Activated T-cell treated with anti-CD3 and anti-CD28 coated beads, Interleukin-2, amount 50 U/mL, for 72 hours (primary cell): ENCODE results near the gene EPYC. TPM values are rescaled to one million over a fixed set of nuclear protein-coding genes. Genes with fewer than 3 reads are reported as not detected.

Experiments
- ATAC-seq, 2 donors: fragments of 150-1000 bp; cut with Tn5 transposase; replicated peaks in 1 of 2; 2 replicates each; pipeline ENCODE4 v1.10.0; 2021; ENCODE audit warnings: moderate library complexity in 2 of 2, mild to moderate bottlenecking in 1 of 2
- DNase-seq, 2 donors: peaks; one replicate each; pipeline ENCODE4 v3.0.0; 2021 to 2022; ENCODE audit warnings: mixed read lengths in 1 of 2
- H3K27ac Mint-ChIP-seq: one replicate; pipeline ENCODE4 v1.8.0; 2022; ENCODE audit warnings: mild to moderate bottlenecking, moderate library complexity, mixed read lengths
- H3K27me3 Mint-ChIP-seq: one replicate; pipeline ENCODE4 v1.8.0; 2022; ENCODE audit warnings: low read depth, mixed read lengths
- H3K36me3 Mint-ChIP-seq, 2 donors: one replicate each; pipeline ENCODE4 v1.8.0; 2022; ENCODE audit warnings: mixed read lengths in 2 of 2, mild to moderate bottlenecking in 1 of 2; ENCODE audit not compliant: insufficient read depth in 2 of 2
- H3K4me1 Mint-ChIP-seq: one replicate; pipeline ENCODE4 v1.8.0; 2022; ENCODE audit warnings: low read depth, mixed read lengths
- H3K4me3 Mint-ChIP-seq, 2 donors: one replicate each; pipeline ENCODE4 v1.8.0; 2022; ENCODE audit warnings: mild to moderate bottlenecking in 2 of 2, mixed read lengths in 2 of 2, moderate library complexity in 2 of 2
- H3K9me3 Mint-ChIP-seq, 2 donors: one replicate each; pipeline ENCODE4 v1.8.0; 2022; ENCODE audit warnings: mixed read lengths in 2 of 2
- total RNA-seq, 2 donors: library from RNA; stranded (reverse); gene quantifications; one replicate each; pipeline ENCODE4 v1.2.3, GENCODE V29; 2022

The EPYC gene
- total RNA-seq, 2 donors from 2014 or later, result not detected

- no peaks in the 10 kb centered on the region for H3K36me3 Mint-ChIP-seq
- no peak overlapping the region for H3K4me3 Mint-ChIP-seq
- DNase-seq, result no peak
- H3K27me3 Mint-ChIP-seq, result no peaks in the 10 kb centered on the region
- ATAC-seq, result no peak
- no peaks in the 10 kb centered on the region for H3K4me1 Mint-ChIP-seq
- H3K27ac Mint-ChIP-seq, result no peak overlapping the region
- H3K9me3 Mint-ChIP-seq, result no peaks in the 10 kb centered on the region
Observed at GRCh38 chr12:90963946-90964345, 40.8 kb downstream of the EPYC start.

- Mint-ChIP-seq H3K4me1 (no peaks in the 10 kb centered on the region), H3K27me3 (no peaks in the 10 kb centered on the region), H3K36me3 (no peaks in the 10 kb centered on the region), H3K27ac (no peak overlapping the region), H3K9me3 (no peaks in the 10 kb centered on the region), H3K4me3 (no peak overlapping the region)
- ATAC-seq (no peak), DNase-seq (no peak)
Observed at GRCh38 chr12:90961154-90961553, 43.6 kb downstream of the EPYC start.

- H3K27ac Mint-ChIP-seq, result no peak overlapping the region
- H3K9me3 Mint-ChIP-seq, result no peaks in the 10 kb centered on the region
- no peak overlapping the region for H3K4me3 Mint-ChIP-seq
- ATAC-seq (no peak), DNase-seq (peak in 1 of 2 donors; percentile 16)
- no peaks in the 10 kb centered on the region for H3K36me3 Mint-ChIP-seq
- no peaks in the 10 kb centered on the region for H3K27me3 Mint-ChIP-seq
- no peaks in the 10 kb centered on the region for H3K4me1 Mint-ChIP-seq
Observed at GRCh38 chr12:90959538-90960139, 45.1 kb downstream of the EPYC start.

GRCh38 chr12:90959032-90959431 is 45.7 kb downstream of the EPYC start:
- DNase-seq (no peak), ATAC-seq (no peak)
- Mint-ChIP-seq H3K9me3 (no peaks in the 10 kb centered on the region), H3K4me1 (no peaks in the 10 kb centered on the region), H3K27ac (no peak overlapping the region), H3K4me3 (no peak overlapping the region), H3K27me3 (no peaks in the 10 kb centered on the region), H3K36me3 (no peaks in the 10 kb centered on the region)

- no peaks in the 10 kb centered on the region for H3K36me3 Mint-ChIP-seq
- H3K27me3 Mint-ChIP-seq, result no peaks in the 10 kb centered on the region
- no peaks in the 10 kb centered on the region for H3K4me1 Mint-ChIP-seq
- H3K27ac Mint-ChIP-seq, result no peak overlapping the region
- DNase-seq (no peak), ATAC-seq (no peak)
- no peak overlapping the region for H3K4me3 Mint-ChIP-seq
- H3K9me3 Mint-ChIP-seq, result no peaks in the 10 kb centered on the region
Observed at GRCh38 chr12:90958347-90958746, 46.4 kb downstream of the EPYC start.

- Mint-ChIP-seq H3K27me3 (no peaks in the 10 kb centered on the region), H3K36me3 (no peaks in the 10 kb centered on the region), H3K4me3 (no peak within 1 kb of the TSS), H3K4me1 (no peaks in the 10 kb centered on the region), H3K9me3 (no peaks in the 10 kb centered on the region), H3K27ac (no peak within 1 kb of the TSS)
- ATAC-seq, result no peak
- no peak for DNase-seq
Observed at GRCh38 chr12:90954921-90955320, 49.9 kb downstream of the EPYC start, which contains the start of gene CCER1. CCER1 (minus strand) TSS chr12:90955176; CDS start chr12:90954742, 434 bp downstream.

- no peak overlapping the region for H3K4me3 Mint-ChIP-seq
- H3K36me3 Mint-ChIP-seq, result no peaks in the 10 kb centered on the region
- DNase-seq (no peak), ATAC-seq (no peak)
- H3K9me3 Mint-ChIP-seq, result no peaks in the 10 kb centered on the region
- no peaks in the 10 kb centered on the region for H3K4me1 Mint-ChIP-seq
- no peaks in the 10 kb centered on the region for H3K27me3 Mint-ChIP-seq
- H3K27ac Mint-ChIP-seq, result no peak overlapping the region
Observed at GRCh38 chr12:90954428-90954827, 50.3 kb downstream of the EPYC start.

- no peaks in the 10 kb centered on the region for H3K27me3 Mint-ChIP-seq
- DNase-seq, result peak in 1 of 2 donors; percentile 16
Observed at GRCh38 chr12:90953956-90954421, 50.8 kb downstream of the EPYC start.

GRCh38 chr12:90951432-90952105 is 53.2 kb downstream of the EPYC start:
- Mint-ChIP-seq H3K27me3 (no peaks in the 10 kb centered on the region), H3K27ac (no peak overlapping the region), H3K4me3 (no peak overlapping the region), H3K4me1 (no peaks in the 10 kb centered on the region), H3K36me3 (no peaks in the 10 kb centered on the region), H3K9me3 (no peaks in the 10 kb centered on the region)
- no peak for ATAC-seq
- DNase-seq, result no peak

More at GRCh38 chr12:90953956-90954421, 50.8 kb downstream of the EPYC start:
- H3K36me3 Mint-ChIP-seq, result no peaks in the 10 kb centered on the region
- H3K4me1 Mint-ChIP-seq, result no peaks in the 10 kb centered on the region
- no peaks in the 10 kb centered on the region for H3K9me3 Mint-ChIP-seq
- H3K4me3 Mint-ChIP-seq, result no peak overlapping the region
- H3K27ac Mint-ChIP-seq, result no peak overlapping the region
- ATAC-seq, result no peak

GRCh38 chr12:90947869-90948268 is 56.9 kb downstream of the EPYC start:
- Mint-ChIP-seq H3K4me3 (no peak overlapping the region), H3K36me3 (no peaks in the 10 kb centered on the region), H3K27ac (no peak overlapping the region), H3K9me3 (no peaks in the 10 kb centered on the region), H3K27me3 (no peaks in the 10 kb centered on the region), H3K4me1 (no peaks in the 10 kb centered on the region)
- no peak for DNase-seq
- no peak for ATAC-seq

GRCh38 chr12:90945070-90945649 is 59.6 kb downstream of the EPYC start:
- ATAC-seq, result no peak
- no peak for DNase-seq
- no peaks in the 10 kb centered on the region for H3K27me3 Mint-ChIP-seq
- no peaks in the 10 kb centered on the region for H3K36me3 Mint-ChIP-seq
- no peak overlapping the region for H3K4me3 Mint-ChIP-seq
- no peaks in the 10 kb centered on the region for H3K4me1 Mint-ChIP-seq
- H3K27ac Mint-ChIP-seq, result no peak overlapping the region
- H3K9me3 Mint-ChIP-seq, result no peaks in the 10 kb centered on the region

- no peaks in the 10 kb centered on the region for H3K4me1 Mint-ChIP-seq
Observed at GRCh38 chr12:90943255-90943654, 61.5 kb downstream of the EPYC start.

GRCh38 chr12:90940872-90941499 is 63.8 kb downstream of the EPYC start:
- DNase-seq (no peak), ATAC-seq (no peak)
- H3K9me3 Mint-ChIP-seq, result no peaks in the 10 kb centered on the region
- H3K27me3 Mint-ChIP-seq, result peaks cover 17% of the 10 kb centered on the region
- H3K4me3 Mint-ChIP-seq, result no peak overlapping the region
- no peak overlapping the region for H3K27ac Mint-ChIP-seq
- no peaks in the 10 kb centered on the region for H3K36me3 Mint-ChIP-seq
- no peaks in the 10 kb centered on the region for H3K4me1 Mint-ChIP-seq

More at GRCh38 chr12:90943255-90943654, 61.5 kb downstream of the EPYC start:
- H3K36me3 Mint-ChIP-seq, result no peaks in the 10 kb centered on the region
- H3K9me3 Mint-ChIP-seq, result no peaks in the 10 kb centered on the region
- H3K27ac Mint-ChIP-seq, result peak overlapping the region; percentile 33
- ATAC-seq, result no peak
- no peak for DNase-seq
- H3K27me3 Mint-ChIP-seq, result peaks cover 8% of the 10 kb centered on the region
- no peak overlapping the region for H3K4me3 Mint-ChIP-seq
